ENCODE measurements around the gene NOX5. TPM values are rescaled to one million over a fixed set of nuclear protein-coding genes. Genes with fewer than 3 reads are reported as not detected.

The NOX5 gene
- total RNA-seq, 1 donor from 2014 or later = 0.09 TPM

GRCh38 chr15:68983961-68984481 is 30.5 kb upstream of the NOX5 start:
- Histone ChIP-seq H3K9me3 (ENCODE audit: insufficient read depth, low read depth, low read length) (no peaks in the 10 kb centered on the region), H3K27ac (ENCODE audit: low read depth, low read length) (no peak overlapping the region), H2AFZ (ENCODE audit: low read depth, low read length) (no peak overlapping the region), H3K79me2 (ENCODE audit: insufficient read depth, low read length) (no peaks in the 10 kb centered on the region), H3K4me3 (ENCODE audit: insufficient read depth, low read depth, low read length) (no peak overlapping the region), H3K4me2 (ENCODE audit: low read length) (no peak overlapping the region), H3K4me1 (ENCODE audit: insufficient read depth, low read length) (no peaks in the 10 kb centered on the region), H3K36me3 (ENCODE audit: insufficient read depth, low read length) (no peaks in the 10 kb centered on the region), H3K27me3 (ENCODE audit: insufficient read depth, low read length) (peaks cover 5% of the 10 kb centered on the region), H4K20me1 (ENCODE audit: insufficient read depth, low read length) (no peaks in the 10 kb centered on the region), H3K9ac (ENCODE audit: low read length) (no peak overlapping the region)
- Mint-ChIP-seq H3K4me1 (ENCODE audit: low read depth, unreplicated experiment) (peaks cover 8% of the 10 kb centered on the region), H3K27ac (ENCODE audit: unreplicated experiment) (no peak overlapping the region), H3K9me3 (ENCODE audit: unreplicated experiment) (peaks cover 8% of the 10 kb centered on the region), H3K36me3 (ENCODE audit: low read depth, unreplicated experiment) (no peaks in the 10 kb centered on the region), H3K27me3 (ENCODE audit: low read depth, unreplicated experiment) (peaks cover 32% of the 10 kb centered on the region), H3K4me3 (ENCODE audit: unreplicated experiment) (no peak overlapping the region)
- FAIRE-seq (no peak), DNase-seq (ENCODE audit: low read depth) (peak; percentile 58)
- TF ChIP-seq CTCF (IDR thresholded peaks at IDR 0.05; ENCODE audit: insufficient read depth, low read depth, low read length) (no peak), EZH2 (IDR thresholded peaks at IDR 0.05; ENCODE audit: insufficient read depth, low read length) (no peak)

DNA sequence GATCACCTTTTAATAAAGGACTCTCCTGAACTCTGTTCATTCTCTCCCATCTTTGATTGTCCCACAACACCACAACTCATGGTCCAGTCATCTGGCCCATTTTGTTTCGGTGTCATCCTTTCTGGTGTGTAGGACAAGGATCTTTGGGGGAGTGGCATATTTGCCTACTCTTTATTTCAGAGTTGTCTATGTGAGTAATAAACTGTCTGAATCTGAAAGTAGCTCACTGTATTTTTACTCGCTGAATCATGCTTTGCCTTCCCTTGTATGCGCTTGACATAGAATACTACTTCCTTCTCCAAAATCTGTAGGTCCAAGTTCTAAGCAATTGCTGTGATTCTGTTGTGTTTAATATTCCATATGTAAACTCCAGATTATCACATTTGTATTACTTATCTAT is 29.9 kb upstream of the NOX5 start:
- peaks cover 8% of the 10 kb centered on the region for H3K4me1 Mint-ChIP-seq (ENCODE audit: low read depth, unreplicated experiment)

More for the DNA sequence above, 29.9 kb upstream of the NOX5 start:
- no peak overlapping the region for H3K4me3 ChIP-seq (ENCODE audit: insufficient read depth, low read depth, low read length)
- Mint-ChIP-seq H3K4me3 (ENCODE audit: unreplicated experiment) (no peak overlapping the region), H3K27ac (ENCODE audit: unreplicated experiment) (no peak overlapping the region), H3K36me3 (ENCODE audit: low read depth, unreplicated experiment) (no peaks in the 10 kb centered on the region), H3K27me3 (ENCODE audit: low read depth, unreplicated experiment) (peaks cover 28% of the 10 kb centered on the region), H3K9me3 (ENCODE audit: unreplicated experiment) (peaks cover 8% of the 10 kb centered on the region)
- H3K79me2 ChIP-seq (ENCODE audit: insufficient read depth, low read length) = no peaks in the 10 kb centered on the region
- H3K4me2 ChIP-seq (ENCODE audit: low read length) = no peak overlapping the region
- TF ChIP-seq EZH2 (IDR thresholded peaks at IDR 0.05; ENCODE audit: insufficient read depth, low read length) (no peak), CTCF (IDR thresholded peaks at IDR 0.05; ENCODE audit: insufficient read depth, low read depth, low read length) (no peak)
- no peak for FAIRE-seq
- DNase-seq (ENCODE audit: low read depth) = no peak
- no peaks in the 10 kb centered on the region for H4K20me1 ChIP-seq (ENCODE audit: insufficient read depth, low read length)
- H3K4me1 ChIP-seq (ENCODE audit: insufficient read depth, low read length) = no peaks in the 10 kb centered on the region
- H3K9me3 ChIP-seq (ENCODE audit: insufficient read depth, low read depth, low read length) = no peaks in the 10 kb centered on the region
- H2AFZ ChIP-seq (ENCODE audit: low read depth, low read length) = no peak overlapping the region
- H3K36me3 ChIP-seq (ENCODE audit: insufficient read depth, low read length) = no peaks in the 10 kb centered on the region
- no peak overlapping the region for H3K9ac ChIP-seq (ENCODE audit: low read length)
- no peak overlapping the region for H3K27ac ChIP-seq (ENCODE audit: low read depth, low read length)
- H3K27me3 ChIP-seq (ENCODE audit: insufficient read depth, low read length) = peaks cover 5% of the 10 kb centered on the region
